GM23248 (cell line): ENCODE results near the gene PGAP3.

Experiments
- EZH2 ChIP-seq: fragments of 200-600 bp; sonication (generic); IDR thresholded peaks from 2 replicates; pipeline ENCODE4 v1.6.1; 2018; ENCODE audit warnings: antibody characterized with exemption, mild to moderate bottlenecking; ENCODE audit not compliant: insufficient read depth, poor library complexity, severe bottlenecking
- EZH2phosphoT487 ChIP-seq: fragments of 200-600 bp; sonication (generic); IDR thresholded peaks from 2 replicates; pipeline ENCODE4 v1.6.1; 2018; ENCODE audit warnings: antibody characterized with exemption, moderate library complexity, mild to moderate bottlenecking, low read depth; ENCODE audit not compliant: insufficient read depth

DNA sequence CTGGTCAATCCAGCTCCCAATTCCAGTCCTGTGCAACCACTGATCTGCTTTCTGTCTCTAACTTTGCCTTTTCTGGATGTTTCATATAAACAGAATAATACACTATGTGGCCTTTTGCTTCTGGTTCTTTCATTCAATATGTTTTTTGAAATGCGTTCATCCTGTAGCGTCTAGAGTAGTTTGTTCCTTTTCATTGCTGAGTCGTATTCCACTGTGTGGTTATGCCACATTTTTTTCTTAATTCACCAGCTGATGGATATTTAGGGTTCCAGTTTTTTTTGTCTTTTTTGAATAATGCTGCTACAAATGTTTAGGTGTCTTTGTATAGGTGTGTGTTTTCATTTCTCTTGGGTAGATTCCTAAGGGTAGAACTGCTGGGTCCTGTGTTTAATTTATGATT is 44.7 kb upstream of the PGAP3 start:
- TF ChIP-seq EZH2, result no peak
- TF ChIP-seq EZH2phosphoT487, result no peak
